Right cardiac atrium (tissue), 5 donors: ENCODE data around the gene KRTAP12-3. TPM values are rescaled to one million over a fixed set of nuclear protein-coding genes. Genes with fewer than 3 reads are reported as not detected.

Experiments
- ATAC-seq, 2 donors: fragments of 200-7000 bp; cut with Tn5 transposase; one replicate each; pipeline versions ENCODE4 v1.8.0 to v1.9.1; 2020; ENCODE audit warnings: moderate library complexity in 2 of 2, mild to moderate bottlenecking in 1 of 2
- DNase-seq, 3 donors: peaks; one replicate each; pipeline ENCODE4 v3.0.0-alpha.2; 2020
- H3K27ac ChIP-seq: one replicate; pipeline ENCODE4 v1.5.1; 2013; ENCODE audit warnings: mild to moderate bottlenecking, low read length, control low read depth, moderate library complexity
- H3K27me3 ChIP-seq: one replicate; pipeline ENCODE4 v1.6.1; 2013; ENCODE audit not compliant: control insufficient read depth, insufficient read depth
- H3K4me1 ChIP-seq: one replicate; pipeline ENCODE4 v1.6.1; 2013; ENCODE audit warnings: low read length; ENCODE audit not compliant: control insufficient read depth, insufficient read depth
- H3K4me3 ChIP-seq: one replicate; pipeline ENCODE4 v1.5.1; 2013; ENCODE audit warnings: low read length, control low read depth
- H3K9me3 ChIP-seq: one replicate; pipeline ENCODE4 v1.6.1; 2013; ENCODE audit warnings: low read length; ENCODE audit not compliant: control insufficient read depth
- WGBS: extraction: QIAGEN DNeasy Blood & Tissue Kit; methylation state at CpG from one replicate; pipeline ENCODE4 v1.1.7; 2013; 5-methylcytosine and 5-hydroxymethylcytosine counted together
- intact Hi-C, 4 donors: fragments of 100-400 bp; cut with DNase I; formaldehyde crosslinking; loops; one replicate each; pipeline versions ENCODE4 v1.11.0 to v1.14.0; 2022 to 2023
- polyA plus RNA-seq: library from polyadenylated mRNA; stranded (reverse); fragments of 200-250 nt; gene quantifications from one replicate; pipeline ENCODE4 v1.2.3, GENCODE V29; 2013
- total RNA-seq, 4 donors: library from RNA; stranded (reverse); fragmentation: NEBNext Ultra II Directional; extraction: Animal tissue kit (Norgen Biotek cat#: 25700); gene quantifications; one replicate each; pipeline ENCODE4 v1.2.1, GENCODE V29; 2021
- donor health status: healthy with polysubstance abuse.
- donor health status: DM: no; HTN: yes; CAD: no.
- donor health status: DM: no; HTN: no; CAD: no.
- donor health status: DM: no; HTN: yes; CAD: no; lungs with severe emphysema.
- donor health status: DM: yes; HTN: yes; CAD: no.

Gene KRTAP12-3
- total and polyA plus RNA-seq, 5 donors: not detected

GRCh38 chr21:44699502-44700001 lies 41.8 kb downstream of the KRTAP12-3 start:
- Histone ChIP-seq H3K27ac (no peak overlapping the region), H3K4me3 (no peak overlapping the region), H3K4me1 (no peaks in the 10 kb centered on the region), H3K9me3 (no peaks in the 10 kb centered on the region), H3K27me3 (no peaks in the 10 kb centered on the region)
- ATAC-seq (no peak), DNase-seq (no peak)
- 40% methylated on average over 17 of the region's 17 CpGs for WGBS
- intact Hi-C loops: no loop called here

- WGBS: 53% methylated on average over 21 of the region's 21 CpGs
- intact Hi-C loops: no loop called here
- Histone ChIP-seq H3K4me1 (no peaks in the 10 kb centered on the region), H3K27me3 (no peaks in the 10 kb centered on the region), H3K4me3 (no peak overlapping the region), H3K9me3 (no peaks in the 10 kb centered on the region), H3K27ac (no peak overlapping the region)
- DNase-seq (no peak), ATAC-seq (no peak)
Observed at GRCh38 chr21:44700101-44701022, 42.6 kb downstream of the KRTAP12-3 start.

- DNase-seq: no peak
- intact Hi-C loops: no loop called here
- no peak overlapping the region for H3K27ac ChIP-seq
- WGBS: 86% methylated on average over 14 of the region's 14 CpGs
- H3K27me3 ChIP-seq: no peaks in the 10 kb centered on the region
- no peaks in the 10 kb centered on the region for H3K9me3 ChIP-seq
- no peak overlapping the region for H3K4me3 ChIP-seq
- no peak for ATAC-seq
- no peaks in the 10 kb centered on the region for H3K4me1 ChIP-seq
Observed at GRCh38 chr21:44701023-44701400, 43.3 kb downstream of the KRTAP12-3 start.

GRCh38 chr21:44701541-44701940 lies 43.8 kb downstream of the KRTAP12-3 start:
- WGBS: 46% methylated on average over 12 of the region's 12 CpGs
- no peak for ATAC-seq
- Histone ChIP-seq H3K4me1 (no peaks in the 10 kb centered on the region), H3K9me3 (no peaks in the 10 kb centered on the region), H3K27me3 (no peaks in the 10 kb centered on the region), H3K27ac (no peak overlapping the region), H3K4me3 (no peak overlapping the region)
- DNase-seq: no peak
- intact Hi-C loops: no loop called here

- H3K27me3 ChIP-seq: no peaks in the 10 kb centered on the region
- no peak for DNase-seq
- no peaks in the 10 kb centered on the region for H3K4me1 ChIP-seq
Observed at GRCh38 chr21:44702111-44702972, 44.6 kb downstream of the KRTAP12-3 start.

GRCh38 chr21:44702973-44703730 lies 45.4 kb downstream of the KRTAP12-3 start:
- Histone ChIP-seq H3K27ac (no peak overlapping the region), H3K4me3 (no peak overlapping the region), H3K4me1 (no peaks in the 10 kb centered on the region), H3K27me3 (no peaks in the 10 kb centered on the region), H3K9me3 (no peaks in the 10 kb centered on the region)
- ATAC-seq (no peak), DNase-seq (no peak)
- intact Hi-C loops: no loop called here
- WGBS: 45% methylated on average over 16 of the region's 16 CpGs

More at GRCh38 chr21:44702111-44702972, 44.6 kb downstream of the KRTAP12-3 start:
- H3K4me3 ChIP-seq: no peak overlapping the region
- intact Hi-C loops: no loop called here
- 73% methylated on average over 21 of the region's 22 CpGs for WGBS
- ATAC-seq: no peak
- H3K9me3 ChIP-seq: no peaks in the 10 kb centered on the region
- no peak overlapping the region for H3K27ac ChIP-seq

- ATAC-seq: no peak
- intact Hi-C loops: no loop called here
- 38% methylated on average over 13 of the region's 13 CpGs for WGBS
Observed at GRCh38 chr21:44703731-44704635, 46.3 kb downstream of the KRTAP12-3 start.

GRCh38 chr21:44704636-44705001 lies 46.9 kb downstream of the KRTAP12-3 start:
- ATAC-seq: no peak
- intact Hi-C loops: no loop called here
- 14% methylated on average over 13 of the region's 13 CpGs for WGBS
- H3K27ac ChIP-seq: no peak overlapping the region
- no peaks in the 10 kb centered on the region for H3K4me1 ChIP-seq
- no peaks in the 10 kb centered on the region for H3K9me3 ChIP-seq
- no peaks in the 10 kb centered on the region for H3K27me3 ChIP-seq
- no peak for DNase-seq
- H3K4me3 ChIP-seq: no peak overlapping the region

More at GRCh38 chr21:44703731-44704635, 46.3 kb downstream of the KRTAP12-3 start:
- no peak overlapping the region for H3K27ac ChIP-seq
- no peaks in the 10 kb centered on the region for H3K9me3 ChIP-seq
- no peak overlapping the region for H3K4me3 ChIP-seq
- no peak for DNase-seq
- H3K27me3 ChIP-seq: no peaks in the 10 kb centered on the region
- no peaks in the 10 kb centered on the region for H3K4me1 ChIP-seq

GRCh38 chr21:44706026-44706705 lies 48.4 kb downstream of the KRTAP12-3 start:
- Histone ChIP-seq H3K4me1 (no peaks in the 10 kb centered on the region), H3K27ac (no peak overlapping the region), H3K4me3 (no peak overlapping the region), H3K27me3 (no peaks in the 10 kb centered on the region), H3K9me3 (no peaks in the 10 kb centered on the region)
- intact Hi-C loops: no loop called here
- ATAC-seq (no peak), DNase-seq (no peak)
- WGBS: 8% methylated on average over 54 of the region's 54 CpGs
